ENCODE measurements around the gene PRKCZ.
"Not testable (repeated sequence)": the region's sequence is repeated elsewhere in the genome, so short reads cannot be mapped to it uniquely, and the experiment has no call there.

Gene PRKCZ

GRCh38 chr1:2121794-2122193 lies 71.6 kb downstream of the PRKCZ start:
- not testable (repeated sequence) for DNase-seq

GRCh38 chr1:2124446-2125198 lies 74.4 kb downstream of the PRKCZ start:
- DNase-seq = no peak

GRCh38 chr1:2125350-2126211 lies 75.4 kb downstream of the PRKCZ start:
- no peak for DNase-seq

GRCh38 chr1:2126331-2127186 lies 76.3 kb downstream of the PRKCZ start:
- no peak for DNase-seq

GRCh38 chr1:2127187-2128145 lies 77.3 kb downstream of the PRKCZ start:
- DNase-seq = no peak

GRCh38 chr1:2128189-2128901 lies 78.1 kb downstream of the PRKCZ start:
- DNase-seq = no peak

- DNase-seq = no peak
Observed at GRCh38 chr1:2129256-2129943, 79.2 kb downstream of the PRKCZ start.

- no peak for DNase-seq
Observed at GRCh38 chr1:2130156-2130555, 79.9 kb downstream of the PRKCZ start.

GRCh38 chr1:2130871-2131289 lies 80.7 kb downstream of the PRKCZ start:
- DNase-seq = no peak

- peak in 2 of 3 experiments; percentile 37 to 60 for DNase-seq
Observed at GRCh38 chr1:2132222-2133038, 82.2 kb downstream of the PRKCZ start.

- DNase-seq = peak; percentile 88 to 100 (median 95)
Observed at GRCh38 chr1:2133039-2133878, 83.0 kb downstream of the PRKCZ start.

- DNase-seq = peak in 1 of 3 experiments; percentile 33
Observed at GRCh38 chr1:2133879-2134215, 83.6 kb downstream of the PRKCZ start.

- peak in 1 of 3 experiments; percentile 17 for DNase-seq
Observed at GRCh38 chr1:2134266-2134620, 84.0 kb downstream of the PRKCZ start.

- DNase-seq = no peak
Observed at GRCh38 chr1:2134621-2135307, 84.6 kb downstream of the PRKCZ start.

- peak in 2 of 3 experiments; percentile 14 to 33 for DNase-seq
Observed at GRCh38 chr1:2135441-2135841, 85.2 kb downstream of the PRKCZ start.

- no peak for DNase-seq
Observed at GRCh38 chr1:2135941-2136340, 85.7 kb downstream of the PRKCZ start.

- DNase-seq = no peak
Observed at GRCh38 chr1:2136386-2137235, 86.4 kb downstream of the PRKCZ start.
